Psoas muscle (tissue), 8 donors: ENCODE data around the gene STKLD1. TPM values are rescaled to one million over a fixed set of nuclear protein-coding genes. Genes with fewer than 3 reads are reported as not detected.

Source experiments
- ATAC-seq, 4 donors: fragments of 200-7000 bp; cut with Tn5 transposase; one replicate each; pipeline ENCODE4 v1.9.1; 2020; ENCODE audit warnings: moderate library complexity in 3 of 4, mild to moderate bottlenecking in 2 of 4
- DNase-seq, 2 donors: peaks; one replicate each; pipeline ENCODE4 v3.0.0-alpha.2; 2020
- H3K27ac ChIP-seq: fragments of 200-600 bp; one replicate; pipeline ENCODE4 v1.8.0; 2022
- H3K27me3 ChIP-seq, 3 donors: fragments of 200-600 bp in 1 of 3; one replicate each; pipeline versions ENCODE4 v1.6.1 to v1.8.0; 2013 to 2022; ENCODE audit warnings: low read length in 2 of 3, mild to moderate bottlenecking in 2 of 3, moderate library complexity in 1 of 3; ENCODE audit not compliant: insufficient read depth in 3 of 3
- H3K36me3 ChIP-seq, 2 donors: fragments of 200-600 bp in 1 of 2; one replicate each; pipeline versions ENCODE4 v1.6.1 to v1.8.0; 2013 to 2022; ENCODE audit warnings: low read depth in 1 of 2, mild to moderate bottlenecking in 1 of 2, moderate library complexity in 1 of 2; ENCODE audit not compliant: insufficient read depth in 1 of 2
- H3K4me1 ChIP-seq: fragments of 200-600 bp; one replicate; pipeline ENCODE4 v1.8.0; 2022
- H3K4me3 ChIP-seq: fragments of 200-600 bp; one replicate; pipeline ENCODE4 v1.8.0; 2022; ENCODE audit warnings: mild to moderate bottlenecking
- H3K9me3 ChIP-seq: fragments of 200-600 bp; one replicate; pipeline ENCODE4 v1.8.0; 2022
- WGBS, 3 donors: extraction: QIAGEN DNeasy Blood & Tissue Kit; methylation state at CpG; one replicate each; pipeline versions ENCODE4 v1.1.6 to v1.1.7; 2013; 5-methylcytosine and 5-hydroxymethylcytosine counted together
- intact Hi-C, 2 donors: fragments of 100-400 bp; cut with DNase I; formaldehyde crosslinking; loops; one replicate each; pipeline versions ENCODE4 v1.11.0 to v1.14.2; 2022
- polyA plus RNA-seq, 3 donors: library from polyadenylated mRNA; stranded (reverse); fragments of 200-250 nt; gene quantifications; one replicate each; pipeline ENCODE4 v1.2.3, GENCODE V29; 2013
- total RNA-seq, 4 donors: library from RNA; stranded (reverse); fragmentation: NEBNext Ultra II Directional in 2 of 4; extraction: Animal tissue kit (Norgen Biotek cat#: 25700) in 2 of 4; gene quantifications; one replicate each; pipeline versions ENCODE4 v1.2.1 to v1.2.4, GENCODE V29; 2021 to 2023
- TF ChIP-seq, protein P1 (sequence below): fragments of 200-600 bp; IDR thresholded peaks from one replicate; pipeline ENCODE4 v1.8.0; 2022; ENCODE audit warnings: antibody characterized with exemption
- donor health status: healthy with polysubstance abuse.
- donor health status: DM: no; HTN: no; CAD: no; lungs with moderate emphysema.
- donor health status: Bipolar disorder and iron deficiency.
- donor health status: healthy.
- donor health status: DM: yes; HTN: yes; CAD: no.
- donor health status: DM: no; HTN: no; CAD: no.
- donor health status: DM: no; HTN: no; CAD: no.
- donor health status: DM: yes; HTN: yes; CAD: no.

The STKLD1 gene
- total and polyA plus RNA-seq, 7 donors = 0.07 to 0.69 (median 0.46) TPM

DNA sequence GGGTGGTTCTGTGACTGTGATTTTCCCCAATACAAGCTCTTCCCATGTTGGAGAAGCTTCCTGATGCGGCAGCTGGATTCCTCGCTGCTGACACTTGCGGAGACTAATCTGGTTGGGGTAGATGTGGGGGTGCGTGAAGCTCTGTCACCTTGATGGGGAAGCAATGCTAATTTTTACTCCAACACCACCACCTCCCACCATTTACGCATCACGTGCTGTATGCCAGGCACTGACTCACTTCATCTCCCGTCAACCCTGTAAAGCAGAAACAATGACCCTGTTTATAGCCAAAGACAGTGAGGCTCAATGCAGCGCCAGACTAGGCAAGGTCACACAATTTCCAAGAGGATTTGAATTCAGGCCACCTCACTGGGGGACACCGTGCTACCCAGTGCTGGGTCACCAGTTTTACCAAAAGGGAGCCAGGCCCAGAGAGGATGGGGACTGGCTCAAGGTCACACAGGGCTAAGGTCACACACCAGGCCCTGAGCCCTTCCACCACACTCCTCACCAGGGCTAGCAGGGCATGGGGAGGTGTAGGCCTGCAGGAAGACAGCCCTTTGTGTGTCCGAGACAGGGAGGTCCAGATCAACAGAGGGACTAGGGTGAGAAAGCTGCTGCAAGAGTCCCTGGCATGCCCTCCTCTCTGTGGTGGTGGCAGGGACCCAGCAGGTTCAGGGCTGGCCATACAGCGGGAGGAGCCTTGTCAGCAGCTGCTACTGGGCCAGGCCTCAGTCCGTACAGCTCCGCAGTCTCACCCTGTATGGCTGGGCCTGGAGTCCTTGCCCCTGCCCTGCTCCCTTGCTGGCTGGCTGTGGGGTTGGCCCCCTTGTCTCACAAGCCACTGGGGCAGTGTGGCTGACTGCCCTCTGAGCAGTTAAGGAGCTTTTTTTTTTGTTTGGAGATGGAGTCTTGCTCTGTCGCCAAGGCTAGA is 3.3 kb downstream of the STKLD1 start:
- intact Hi-C loops = loop anchor here in 1 of 2 donors (5.0 kb wide), 1 partner anchor 42 kb away; the partner anchor contains the start of gene SURF6

DNA sequence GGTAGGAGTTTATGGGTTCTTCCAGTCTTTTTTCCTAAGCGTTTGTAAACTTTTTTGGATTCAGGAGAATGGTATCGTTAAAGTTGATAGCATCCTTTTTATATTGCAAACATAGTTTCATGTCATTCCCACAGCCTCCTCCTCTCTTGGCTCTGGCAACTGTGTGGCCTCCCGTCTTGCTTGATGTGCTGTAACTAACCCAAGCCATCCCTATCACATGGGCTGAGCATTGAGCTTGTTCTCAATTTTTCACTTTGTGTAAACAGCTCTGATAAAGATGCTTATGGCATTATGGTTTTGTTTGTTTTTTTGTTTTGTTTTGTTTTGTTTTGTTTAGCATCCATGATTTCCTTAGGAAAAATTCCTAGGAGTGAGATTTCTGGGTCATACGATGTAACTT is 4.6 kb downstream of the STKLD1 start:
- TF ChIP-seq, protein P1, sequence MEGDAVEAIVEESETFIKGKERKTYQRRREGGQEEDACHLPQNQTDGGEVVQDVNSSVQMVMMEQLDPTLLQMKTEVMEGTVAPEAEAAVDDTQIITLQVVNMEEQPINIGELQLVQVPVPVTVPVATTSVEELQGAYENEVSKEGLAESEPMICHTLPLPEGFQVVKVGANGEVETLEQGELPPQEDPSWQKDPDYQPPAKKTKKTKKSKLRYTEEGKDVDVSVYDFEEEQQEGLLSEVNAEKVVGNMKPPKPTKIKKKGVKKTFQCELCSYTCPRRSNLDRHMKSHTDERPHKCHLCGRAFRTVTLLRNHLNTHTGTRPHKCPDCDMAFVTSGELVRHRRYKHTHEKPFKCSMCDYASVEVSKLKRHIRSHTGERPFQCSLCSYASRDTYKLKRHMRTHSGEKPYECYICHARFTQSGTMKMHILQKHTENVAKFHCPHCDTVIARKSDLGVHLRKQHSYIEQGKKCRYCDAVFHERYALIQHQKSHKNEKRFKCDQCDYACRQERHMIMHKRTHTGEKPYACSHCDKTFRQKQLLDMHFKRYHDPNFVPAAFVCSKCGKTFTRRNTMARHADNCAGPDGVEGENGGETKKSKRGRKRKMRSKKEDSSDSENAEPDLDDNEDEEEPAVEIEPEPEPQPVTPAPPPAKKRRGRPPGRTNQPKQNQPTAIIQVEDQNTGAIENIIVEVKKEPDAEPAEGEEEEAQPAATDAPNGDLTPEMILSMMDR = no peak
- H3K27me3 ChIP-seq = no peaks in the 10 kb centered on the region
- H3K36me3 ChIP-seq = no peaks in the 10 kb centered on the region
- intact Hi-C loops = no loop called here
- H3K4me1 ChIP-seq = peaks cover 6% of the 10 kb centered on the region
- no peaks in the 10 kb centered on the region for H3K9me3 ChIP-seq
- ATAC-seq (no peak), DNase-seq (no peak)
- WGBS, 3 donors = 80 to 82% (median 81%) methylated on average over 4 of the region's 4 CpGs
- H3K4me3 ChIP-seq = no peak overlapping the region
- no peak overlapping the region for H3K27ac ChIP-seq

More for the DNA sequence above, 3.3 kb downstream of the STKLD1 start:
- DNase-seq (no peak), ATAC-seq (no peak)
- Histone ChIP-seq H3K9me3 (no peaks in the 10 kb centered on the region), H3K27ac (no peak overlapping the region), H3K27me3 (no peaks in the 10 kb centered on the region), H3K4me1 (peaks cover 10% of the 10 kb centered on the region), H3K36me3 (no peaks in the 10 kb centered on the region), H3K4me3 (no peak overlapping the region)
- WGBS, 3 donors = 84 to 87% (median 86%) methylated on average over 14 of the region's 14 CpGs
- TF ChIP-seq, protein P1 = no peak

DNA sequence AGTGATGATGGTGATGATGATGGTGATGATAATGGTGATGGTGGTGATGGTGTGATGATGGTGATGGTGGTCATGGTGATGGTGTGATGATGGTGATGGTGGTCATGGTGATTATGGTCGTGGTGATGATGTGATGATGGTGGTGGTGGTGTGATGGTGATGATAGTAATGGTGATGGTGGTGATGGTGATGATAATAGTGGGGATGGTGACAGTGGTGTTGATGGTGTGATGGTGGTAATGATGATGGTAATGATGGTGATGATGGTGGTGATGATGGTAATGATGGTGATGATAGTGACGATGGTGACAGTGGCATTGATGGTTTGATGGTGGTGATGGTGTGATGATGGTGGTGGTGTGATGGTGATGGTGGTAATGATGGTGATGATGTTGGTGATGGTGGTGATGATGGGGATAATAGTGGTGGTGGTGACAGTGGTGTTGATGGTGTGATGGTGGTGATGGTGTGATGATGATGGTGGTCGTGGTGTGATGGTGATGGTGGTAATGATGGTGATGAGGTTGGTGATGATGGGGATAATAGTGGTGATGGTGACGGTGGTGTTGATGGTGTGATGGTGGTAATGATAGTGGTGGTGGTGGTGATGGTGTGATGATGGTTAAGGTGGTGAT is 6.5 kb downstream of the STKLD1 start:
- Histone ChIP-seq H3K27me3 (no peaks in the 10 kb centered on the region), H3K36me3 (no peaks in the 10 kb centered on the region), H3K9me3 (no peaks in the 10 kb centered on the region), H3K27ac (no peak overlapping the region), H3K4me1 (no peaks in the 10 kb centered on the region), H3K4me3 (no peak overlapping the region)
- TF ChIP-seq, protein P1 = no peak
- DNase-seq (no peak), ATAC-seq (no peak)
- 78 to 94% (median 93%) methylated on average over 4 of the region's 4 CpGs for WGBS, 3 donors
- intact Hi-C loops = no loop called here

DNA sequence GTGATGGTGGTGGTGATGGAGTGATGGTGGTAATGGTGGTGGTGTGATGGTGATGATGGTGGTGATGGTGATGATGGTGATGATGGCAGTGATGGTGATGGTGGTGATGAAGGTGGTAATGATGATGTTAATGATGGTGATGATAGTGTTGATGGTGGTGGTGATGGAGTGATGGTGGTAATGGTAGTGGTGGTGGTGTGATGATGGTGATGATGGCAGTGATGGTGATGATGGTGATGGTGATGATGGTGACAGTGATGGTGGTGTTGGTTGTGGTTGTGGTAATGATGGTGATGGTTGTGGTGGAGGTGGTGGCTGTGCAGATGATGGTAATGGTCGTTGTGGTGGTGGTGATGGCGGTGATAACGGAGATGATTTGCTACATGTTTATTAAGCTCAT is 7.3 kb downstream of the STKLD1 start:
- ATAC-seq (no peak), DNase-seq (no peak)
- no peak overlapping the region for H3K27ac ChIP-seq
- TF ChIP-seq, protein P1 = no peak
- no peaks in the 10 kb centered on the region for H3K9me3 ChIP-seq
- no peaks in the 10 kb centered on the region for H3K27me3 ChIP-seq
- no peak overlapping the region for H3K4me3 ChIP-seq
- intact Hi-C loops = no loop called here
- H3K36me3 ChIP-seq = no peaks in the 10 kb centered on the region
- 95 to 100% (median 98%) methylated on average over 3 of the region's 3 CpGs for WGBS, 3 donors
- H3K4me1 ChIP-seq = no peaks in the 10 kb centered on the region
